Psoas muscle (tissue), 8 donors: ENCODE results near the gene NOA1. TPM values are rescaled to one million over a fixed set of nuclear protein-coding genes. Genes with fewer than 3 reads are reported as not detected.
"Not testable (repeated sequence)": the region's sequence is repeated elsewhere in the genome, so short reads cannot be mapped to it uniquely, and the experiment has no call there.

ENCODE experiments used
- ATAC-seq, 4 donors: fragments of 200-7000 bp; cut with Tn5 transposase; one replicate each; pipeline ENCODE4 v1.9.1; 2020; ENCODE audit warnings: moderate library complexity in 3 of 4, mild to moderate bottlenecking in 2 of 4
- DNase-seq, 2 donors: peaks; one replicate each; pipeline ENCODE4 v3.0.0-alpha.2; 2020
- H3K27ac ChIP-seq: fragments of 200-600 bp; one replicate; pipeline ENCODE4 v1.8.0; 2022
- H3K27me3 ChIP-seq, 3 donors: fragments of 200-600 bp in 1 of 3; one replicate each; pipeline versions ENCODE4 v1.6.1 to v1.8.0; 2013 to 2022; ENCODE audit warnings: low read length in 2 of 3, mild to moderate bottlenecking in 2 of 3, moderate library complexity in 1 of 3; ENCODE audit not compliant: insufficient read depth in 3 of 3
- H3K36me3 ChIP-seq, 2 donors: fragments of 200-600 bp in 1 of 2; one replicate each; pipeline versions ENCODE4 v1.6.1 to v1.8.0; 2013 to 2022; ENCODE audit warnings: low read depth in 1 of 2, mild to moderate bottlenecking in 1 of 2, moderate library complexity in 1 of 2; ENCODE audit not compliant: insufficient read depth in 1 of 2
- H3K4me1 ChIP-seq: fragments of 200-600 bp; one replicate; pipeline ENCODE4 v1.8.0; 2022
- H3K4me3 ChIP-seq: fragments of 200-600 bp; one replicate; pipeline ENCODE4 v1.8.0; 2022; ENCODE audit warnings: mild to moderate bottlenecking
- H3K9me3 ChIP-seq: fragments of 200-600 bp; one replicate; pipeline ENCODE4 v1.8.0; 2022
- CTCF ChIP-seq: fragments of 200-600 bp; IDR thresholded peaks from one replicate; pipeline ENCODE4 v1.8.0; 2022; ENCODE audit warnings: antibody characterized with exemption
- WGBS, 3 donors: extraction: QIAGEN DNeasy Blood & Tissue Kit; methylation state at CpG; one replicate each; pipeline versions ENCODE4 v1.1.6 to v1.1.7; 2013; 5-methylcytosine and 5-hydroxymethylcytosine counted together
- intact Hi-C, 2 donors: fragments of 100-400 bp; cut with DNase I; formaldehyde crosslinking; loops; one replicate each; pipeline versions ENCODE4 v1.11.0 to v1.14.2; 2022
- polyA plus RNA-seq, 3 donors: library from polyadenylated mRNA; stranded (reverse); fragments of 200-250 nt; gene quantifications; one replicate each; pipeline ENCODE4 v1.2.3, GENCODE V29; 2013
- total RNA-seq, 4 donors: library from RNA; stranded (reverse); fragmentation: NEBNext Ultra II Directional in 2 of 4; extraction: Animal tissue kit (Norgen Biotek cat#: 25700) in 2 of 4; gene quantifications; one replicate each; pipeline versions ENCODE4 v1.2.1 to v1.2.4, GENCODE V29; 2021 to 2023
- donor health status: healthy with polysubstance abuse.
- donor health status: DM: no; HTN: no; CAD: no; lungs with moderate emphysema.
- donor health status: Bipolar disorder and iron deficiency.
- donor health status: healthy.
- donor health status: DM: yes; HTN: yes; CAD: no.
- donor health status: DM: no; HTN: no; CAD: no.
- donor health status: DM: no; HTN: no; CAD: no.
- donor health status: DM: yes; HTN: yes; CAD: no.

Gene NOA1
- total and polyA plus RNA-seq, 7 donors = 11.3 to 19.9 (median 15.7) TPM

DNA sequence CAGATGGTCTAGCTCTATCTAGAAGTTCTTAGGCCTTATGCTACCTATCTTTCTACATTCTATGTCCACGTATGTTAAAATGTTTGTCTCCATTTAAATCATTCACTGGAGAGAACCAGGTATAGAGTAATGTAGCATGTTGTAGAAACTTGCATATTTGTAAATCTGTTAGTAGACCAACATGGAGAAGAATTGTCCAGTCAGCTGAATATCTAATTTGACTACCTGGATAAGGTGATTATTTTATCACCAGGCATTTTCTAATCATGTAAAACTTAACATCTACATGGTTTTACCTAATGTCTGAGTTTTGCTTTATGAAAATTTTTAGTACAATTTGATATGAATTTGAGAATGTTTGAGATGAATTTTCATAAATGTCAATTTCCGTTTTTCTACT lies 50.2 kb downstream of the NOA1 start:
- intact Hi-C loops = no loop called here
- Histone ChIP-seq H3K4me1 (no peaks in the 10 kb centered on the region), H3K36me3 (peaks cover 5 to 45% of the 10 kb centered on the region in 2 donors), H3K9me3 (no peaks in the 10 kb centered on the region), H3K27me3 (no peaks in the 10 kb centered on the region), H3K27ac (no peak overlapping the region), H3K4me3 (no peak overlapping the region)
- 73 to 80% (median 74%) methylated on average over 2 of the region's 2 CpGs for WGBS, 3 donors
- DNase-seq (no peak), ATAC-seq (no peak)
- no peak for TF ChIP-seq CTCF

DNA sequence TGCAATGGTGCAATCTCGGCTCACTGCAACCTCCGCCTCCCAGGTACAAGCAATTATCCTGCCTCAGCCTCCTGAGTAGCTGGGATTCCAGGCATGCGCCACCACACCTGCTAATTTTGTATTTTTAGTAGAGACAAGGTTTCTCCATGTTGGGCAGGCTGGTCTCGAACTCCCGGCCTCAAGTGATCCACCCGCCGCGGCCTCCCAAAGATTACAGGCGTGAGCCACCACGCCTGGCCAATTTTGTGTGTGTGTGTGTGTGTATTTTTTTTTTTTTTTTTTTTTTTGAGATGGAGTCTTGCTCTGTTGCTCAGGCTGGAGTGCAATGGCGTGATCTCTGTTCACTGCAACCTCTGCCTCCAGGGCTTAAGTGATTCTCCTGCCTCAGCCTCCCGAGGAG lies 62.4 kb downstream of the NOA1 start:
- not testable (repeated sequence) for ATAC-seq, H3K4me3 ChIP-seq, H3K27me3 ChIP-seq, DNase-seq, H3K27ac ChIP-seq, H3K9me3 ChIP-seq
- Histone ChIP-seq H3K4me1 (peaks cover 21% of the 10 kb centered on the region), H3K36me3 (peaks cover 0 to 24% of the 10 kb centered on the region in 2 donors)
- intact Hi-C loops = loop anchor here in 1 of 2 donors (10.0 kb wide), 1 partner anchor 60 kb away; the partner anchor contains the start of genes NOA1 and POLR2B
- 96% methylated on average over 12 of the region's 12 CpGs for WGBS, 3 donors

DNA sequence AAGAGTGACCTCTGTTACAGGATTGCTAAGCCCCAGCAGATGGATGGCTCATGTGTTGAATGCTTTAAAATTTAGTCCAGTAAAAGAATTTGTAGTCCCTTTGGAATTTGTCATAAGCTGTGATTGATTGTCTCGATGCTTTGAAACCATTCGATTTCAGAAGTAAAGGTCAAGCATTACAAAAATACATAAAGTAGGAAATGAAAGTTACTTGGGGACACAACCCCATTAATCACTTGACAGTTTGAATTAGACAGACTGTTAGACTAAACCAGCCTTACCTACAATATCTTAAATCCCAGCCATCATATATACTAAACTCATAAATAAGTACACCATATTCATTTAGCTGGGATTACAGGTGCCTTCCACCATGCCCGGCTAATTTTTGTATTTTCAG lies 63.1 kb downstream of the NOA1 start:
- no peak for DNase-seq
- peaks cover 26% of the 10 kb centered on the region for H3K4me1 ChIP-seq
- no peaks in the 10 kb centered on the region for H3K27me3 ChIP-seq
- H3K36me3 ChIP-seq = peaks cover 0 to 21% of the 10 kb centered on the region in 2 donors
- no peak for ATAC-seq
- intact Hi-C loops = loop anchor here in 1 of 2 donors (10.0 kb wide), 1 partner anchor 60 kb away; the partner anchor contains the start of genes NOA1 and POLR2B
- H3K9me3 ChIP-seq = no peaks in the 10 kb centered on the region
- 61 to 67% (median 65%) methylated on average over 3 of the region's 3 CpGs for WGBS, 3 donors
- no peak overlapping the region for H3K27ac ChIP-seq
- H3K4me3 ChIP-seq = no peak overlapping the region
- TF ChIP-seq CTCF = no peak

Other genes with a start within 250 kb of the NOA1 start
- under 1 TPM in 1 of 4 donors, not detected in 3; 0.44 TPM for gene SPINK2, start 155.9 kb downstream of the NOA1 start, total RNA-seq
- gene SPINK2, start 155.9 kb downstream of the NOA1 start, polyA plus RNA-seq = under 1 TPM in 2 of 3 donors, not detected in 1; 0.09 to 0.37 TPM
- 10 to 100 TPM; 13.5 to 21.4 (median 20.0) TPM for gene REST, start 69.7 kb downstream of the NOA1 start, total RNA-seq
- gene REST, start 69.7 kb downstream of the NOA1 start, polyA plus RNA-seq = 1 to 10 TPM; 2.5 to 8.9 (median 5.9) TPM
- gene POLR2B, start 1.3 kb upstream of the NOA1 start, total RNA-seq = 10 to 100 TPM; 64.9 to 79.5 (median 74.9) TPM
- gene POLR2B, start 1.3 kb upstream of the NOA1 start, polyA plus RNA-seq = 100 to 1,000 TPM in 1 of 3 donors, 10 to 100 TPM in 2; 37.1 to 111 (median 48.4) TPM
- gene IGFBP7, start 132.8 kb upstream of the NOA1 start, total RNA-seq = 100 to 1,000 TPM in 2 of 4 donors, 10 to 100 TPM in 2; 89.0 to 152 (median 101) TPM
- 100 to 1,000 TPM in 1 of 3 donors, 10 to 100 TPM in 2; 82.4 to 175 (median 93.7) TPM for gene IGFBP7, start 132.8 kb upstream of the NOA1 start, polyA plus RNA-seq